Spleen (tissue), 7 donors: ENCODE results near the gene RAD9A.

Source experiments
- CTCF ChIP-seq, 11 experiments: fragments of 200-600 bp in 7 of 11; fragments of 450-650 bp in 4 of 11; sonication (generic) in 4 of 11; IDR thresholded peaks in 8 of 11; conservative IDR thresholded peaks in 3 of 11; 1 replicate in 7 of 11; 2 replicates in 4 of 11; pipeline versions ENCODE4 v1.4.0 to v1.8.0; 2016 to 2021; ENCODE audit warnings: antibody characterized with exemption in 11 of 11, inconsistent platforms in 4 of 11, mild to moderate bottlenecking in 1 of 11
- POLR2A ChIP-seq, 3 donors: fragments of 450-650 bp; IDR thresholded peaks; one replicate each; pipeline ENCODE4 v1.5.1; 2017; ENCODE audit warnings: antibody characterized with exemption in 3 of 3, mild to moderate bottlenecking in 1 of 3
- donor health status: DM: no; HTN: no; CAD: no; lungs with moderate emphysema.
- donor health status: DM: no; HTN: no; CAD: no.
- donor health status: DM: no; HTN: no; CAD: no.

- TF ChIP-seq CTCF (IDR thresholded peaks at IDR 0.05 in 8 of 11, conservative IDR thresholded peaks at IDR 0.05 in 3 of 11): no peak
- TF ChIP-seq POLR2A (IDR thresholded peaks at IDR 0.05): no peak
These were observed 32.3 kb downstream of the RAD9A start for GRCh38 chr11:67423891-67424613.
